BJ (cell line): Measurements from ENCODE around the gene PPDPF. TPM values are rescaled to one million over a fixed set of nuclear protein-coding genes. Genes with fewer than 3 reads are reported as not detected.

Experiments used
- CTCF ChIA-PET: fragments of 350-600 bp; formaldehyde crosslinking; extraction: SDS; loops from one replicate; lab custom pipeline; 2021; ENCODE audit warnings: antibody characterized with exemption, inconsistent platforms; lab: Yijun Ruan, JAX
- POLR2A ChIA-PET: fragments of 300-600 bp; sonication (Branson Sonifier 250); formaldehyde crosslinking; extraction: SDS; loops from one replicate; lab custom pipeline; 2021; ENCODE audit warnings: antibody characterized with exemption; lab: Charles Lee
- DNase-seq: peaks from one replicate; pipeline ENCODE4 v3.0.0-alpha.2; 2011; ENCODE audit warnings: low read depth
- H3K27me3 ChIP-seq: 2 replicates; pipeline ENCODE4 v1.6.0; 2011; ENCODE audit warnings: low read length; ENCODE audit not compliant: control insufficient read depth, insufficient read depth
- H3K36me3 ChIP-seq: 2 replicates; pipeline ENCODE4 v1.5.1; 2011; ENCODE audit warnings: low read length; ENCODE audit not compliant: control insufficient read depth, insufficient read depth
- H3K4me3 ChIP-seq: 2 replicates; pipeline ENCODE4 v1.5.1; 2011; ENCODE audit warnings: low read depth, mild to moderate bottlenecking, control low read depth, low read length
- polyA plus RNA-seq: library from polyadenylated mRNA; depleted of rRNA; stranded (reverse); fragments of >200 nt; gene quantifications from 2 replicates; pipeline ENCODE4 v1.2.3, GENCODE V29; 2011
- TF ChIP-seq, protein P1 (sequence below): IDR thresholded peaks from 2 replicates; pipeline ENCODE4 v1.5.1; 2011; ENCODE audit warnings: low read depth, mild to moderate bottlenecking, control low read depth, inconsistent platforms, low read length, moderate library complexity; ENCODE audit not compliant: insufficient read depth

Gene PPDPF
- polyA plus RNA-seq, 1 experiment, result 26.9 TPM

DNA sequence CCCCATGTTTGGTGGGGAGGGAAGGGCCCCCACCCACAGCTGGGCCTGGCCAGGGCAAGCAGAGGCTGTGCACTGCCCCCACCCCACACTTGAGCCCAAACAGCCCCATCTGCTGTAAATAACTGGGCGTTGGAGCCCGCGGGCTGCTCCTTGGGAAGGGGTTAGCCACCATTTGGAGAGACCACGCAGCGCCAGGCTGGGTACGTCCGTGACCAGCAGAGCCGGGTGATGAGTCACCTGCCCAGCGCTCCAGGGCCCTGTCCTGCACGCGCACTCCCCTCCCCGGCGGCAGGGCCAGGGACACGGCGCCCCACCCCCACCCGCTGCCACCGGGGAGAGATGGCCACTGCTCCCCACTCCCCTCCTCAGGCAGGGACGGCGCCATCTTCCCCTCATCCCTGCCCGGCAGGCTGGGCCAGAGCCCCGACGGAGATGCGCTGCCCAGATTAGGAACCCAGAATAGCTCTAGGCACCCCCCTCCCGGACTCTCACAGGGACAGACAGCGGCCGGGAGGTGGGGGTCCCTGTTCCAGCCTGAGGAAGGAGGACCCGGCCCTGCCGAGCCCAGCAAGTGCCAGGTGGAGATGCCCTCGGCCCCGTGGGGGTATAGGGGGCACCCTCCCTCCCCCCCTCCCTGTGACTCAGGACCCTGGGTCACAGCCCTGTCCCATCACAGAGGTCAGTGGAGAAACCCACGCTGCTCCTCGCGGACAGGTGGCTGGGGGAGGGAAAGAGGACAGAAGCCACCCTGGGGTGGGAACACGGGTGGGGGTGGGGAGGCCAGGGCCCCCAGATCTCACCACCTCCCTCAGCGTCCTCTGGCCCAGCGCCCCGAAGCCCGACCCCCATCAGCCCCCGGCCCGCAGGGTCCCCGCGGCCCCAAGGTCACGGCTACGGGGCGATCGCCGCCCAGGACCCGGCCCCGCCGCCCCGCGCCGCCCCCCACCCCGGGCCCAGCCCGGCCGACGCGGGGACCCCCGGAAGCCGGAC is 22.3 kb upstream of the PPDPF start:
- Histone ChIP-seq H3K36me3 (no peaks in the 10 kb centered on the region; the same call in 1 of the 2 replicates), H3K4me3 (peak overlapping the region; percentile 41), H3K27me3 (peaks cover 6% of the 10 kb centered on the region)
- DNase-seq, result no peak
- POLR2A ChIA-PET, result no interaction called here
- TF ChIP-seq, protein P1, sequence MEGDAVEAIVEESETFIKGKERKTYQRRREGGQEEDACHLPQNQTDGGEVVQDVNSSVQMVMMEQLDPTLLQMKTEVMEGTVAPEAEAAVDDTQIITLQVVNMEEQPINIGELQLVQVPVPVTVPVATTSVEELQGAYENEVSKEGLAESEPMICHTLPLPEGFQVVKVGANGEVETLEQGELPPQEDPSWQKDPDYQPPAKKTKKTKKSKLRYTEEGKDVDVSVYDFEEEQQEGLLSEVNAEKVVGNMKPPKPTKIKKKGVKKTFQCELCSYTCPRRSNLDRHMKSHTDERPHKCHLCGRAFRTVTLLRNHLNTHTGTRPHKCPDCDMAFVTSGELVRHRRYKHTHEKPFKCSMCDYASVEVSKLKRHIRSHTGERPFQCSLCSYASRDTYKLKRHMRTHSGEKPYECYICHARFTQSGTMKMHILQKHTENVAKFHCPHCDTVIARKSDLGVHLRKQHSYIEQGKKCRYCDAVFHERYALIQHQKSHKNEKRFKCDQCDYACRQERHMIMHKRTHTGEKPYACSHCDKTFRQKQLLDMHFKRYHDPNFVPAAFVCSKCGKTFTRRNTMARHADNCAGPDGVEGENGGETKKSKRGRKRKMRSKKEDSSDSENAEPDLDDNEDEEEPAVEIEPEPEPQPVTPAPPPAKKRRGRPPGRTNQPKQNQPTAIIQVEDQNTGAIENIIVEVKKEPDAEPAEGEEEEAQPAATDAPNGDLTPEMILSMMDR, result no peak
- CTCF ChIA-PET, result interaction anchor here (1.0 to 3.0 kb wide), 3 partner anchors 21 to 476 kb away, joined by 3 to 23 read pairs (median 13); partner anchors contain the start of gene PTK6

DNA sequence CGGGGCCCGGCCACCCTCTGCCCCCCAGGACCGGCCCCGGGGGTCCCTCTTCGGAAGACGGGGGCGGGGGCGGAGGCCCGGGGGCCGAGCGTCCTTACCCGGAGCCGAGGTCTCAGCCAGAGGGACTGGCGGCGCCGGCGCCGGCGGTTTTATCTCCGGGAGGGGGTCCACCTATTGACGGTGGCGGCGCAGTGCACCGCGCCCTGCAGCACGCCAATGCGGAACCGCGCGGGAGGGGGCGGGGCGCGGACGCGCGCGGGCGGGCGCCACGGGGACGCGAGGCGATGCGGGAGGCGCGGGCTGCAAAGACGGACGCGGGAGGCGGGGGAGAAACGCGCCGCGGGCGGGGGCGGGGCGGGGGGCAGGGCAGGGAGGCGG is 21.6 kb upstream of the PPDPF start, which contains the start of gene EEF1A2:
Gene EEF1A2, minus strand, starts transcription at position 124 of the 378 bp plus-strand sequence. CDS start 1,320 bp downstream, outside the sequence.
- ChIA-PET CTCF (no interaction called here), POLR2A (no interaction called here)
- H3K27me3 ChIP-seq, result peaks cover 8% of the 10 kb centered on the region
- no peak for DNase-seq
- no peaks in the 10 kb centered on the region; the same call in 1 of the 2 replicates for H3K36me3 ChIP-seq
- peak within 1 kb of the TSS; percentile 41 for H3K4me3 ChIP-seq
- TF ChIP-seq, protein P1, result peak; percentile 31; the same call in 1 of the 2 replicates

DNA sequence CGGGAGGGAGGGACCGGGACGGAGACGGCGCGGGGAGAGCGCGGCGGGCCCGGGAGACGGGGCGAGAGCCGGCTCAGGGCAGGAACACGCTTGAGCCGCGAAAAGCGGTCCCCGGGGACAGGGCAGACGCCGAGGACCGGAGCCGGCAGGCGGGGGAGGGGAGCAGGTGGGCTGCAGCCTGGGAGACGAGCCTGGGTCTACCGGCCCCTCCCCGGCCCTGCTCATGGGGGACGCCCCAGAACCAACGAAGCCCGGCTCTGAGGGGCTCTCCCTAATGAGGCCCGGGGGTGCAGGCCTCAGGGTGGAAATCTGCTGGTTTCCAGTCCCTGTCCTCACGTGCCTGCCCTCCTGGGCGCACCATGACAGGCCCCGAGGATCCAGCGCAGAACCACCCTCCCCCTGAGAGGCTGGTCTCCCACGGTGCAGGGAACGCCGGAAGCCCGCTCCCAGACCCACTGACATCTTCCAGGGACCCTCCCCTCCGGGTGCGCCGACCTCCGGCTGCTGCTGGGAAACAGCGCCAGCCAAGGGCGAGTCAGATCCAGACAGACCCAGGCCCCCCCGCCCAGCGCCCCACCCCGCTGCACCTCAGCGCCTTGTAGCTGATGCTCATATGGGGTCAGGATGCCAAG is 21.1 kb upstream of the PPDPF start:
- POLR2A ChIA-PET, result no interaction called here
- TF ChIP-seq, protein P1, result no peak
- CTCF ChIA-PET, result no interaction called here

DNA sequence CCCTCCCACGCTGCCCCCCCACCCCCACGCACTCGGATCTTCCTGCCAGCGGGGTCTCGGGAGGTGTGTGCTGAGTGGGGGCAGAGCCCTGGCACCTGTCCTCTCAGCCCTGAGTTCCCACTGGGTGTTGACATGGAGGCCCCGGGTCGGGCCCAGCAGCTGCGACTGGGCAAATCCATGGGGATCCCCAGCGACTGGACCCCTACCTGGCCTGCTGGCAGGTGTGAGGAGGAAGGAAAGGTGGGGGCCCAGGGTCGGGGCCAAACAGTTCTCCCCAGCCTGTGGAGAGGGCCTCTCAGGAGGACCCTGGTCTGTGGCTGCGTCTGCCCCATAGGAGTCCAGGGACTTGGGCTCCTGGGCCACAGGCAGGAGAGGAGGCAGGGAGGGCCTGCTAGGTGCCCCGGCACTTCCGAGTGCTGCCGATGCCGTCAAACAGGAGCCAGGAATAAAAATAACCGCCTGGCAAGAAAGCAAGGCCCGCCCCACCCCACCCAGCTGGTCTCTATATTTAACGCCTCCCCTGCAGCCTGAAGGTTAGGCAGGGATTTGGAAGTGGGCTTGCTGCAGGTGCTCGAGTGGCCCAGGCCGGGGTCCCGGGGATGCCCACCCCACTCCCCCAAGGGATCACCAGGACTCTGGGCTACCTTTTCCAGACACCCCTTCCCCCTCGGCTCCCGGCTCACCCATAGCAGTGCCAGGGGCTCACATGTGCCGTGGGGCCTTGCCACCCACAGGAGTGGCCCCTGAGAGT is 20.2 kb upstream of the PPDPF start:
- TF ChIP-seq, protein P1, result no peak
- ChIA-PET POLR2A (no interaction called here), CTCF (no interaction called here)
- DNase-seq, result no peak
- H3K36me3 ChIP-seq, result no peaks in the 10 kb centered on the region
- no peak overlapping the region for H3K4me3 ChIP-seq
- peaks cover 8% of the 10 kb centered on the region for H3K27me3 ChIP-seq

More for the DNA sequence above, 21.1 kb upstream of the PPDPF start:
- no peak for DNase-seq
- Histone ChIP-seq H3K4me3 (peak overlapping the region; percentile 41), H3K36me3 (no peaks in the 10 kb centered on the region; the same call in 1 of the 2 replicates), H3K27me3 (peaks cover 8% of the 10 kb centered on the region)
